Bronchial epithelial cell (primary cell): ENCODE results near the gene INTS6L. TPM values are rescaled to one million over a fixed set of nuclear protein-coding genes. Genes with fewer than 3 reads are reported as not detected.

Source experiments
- DNase-seq: peaks from one replicate; pipeline ENCODE4 v3.0.0-alpha.2; 2010; ENCODE audit warnings: low read depth
- FAIRE-seq: peaks from 2 replicates; lab custom pipeline; 2011; peaks lifted over from hg19 to GRCh38; lab: Jason Lieb, UNC
- H3K27me3 ChIP-seq: 2 replicates; pipeline ENCODE4 v1.5.1; 2011; ENCODE audit warnings: low read length; ENCODE audit not compliant: control insufficient read depth, insufficient read depth
- H3K36me3 ChIP-seq: 2 replicates; pipeline ENCODE4 v1.5.1; 2011; ENCODE audit warnings: low read length; ENCODE audit not compliant: control insufficient read depth, insufficient read depth
- H3K4me3 ChIP-seq: 2 replicates; pipeline ENCODE4 v1.5.1; 2011; ENCODE audit warnings: mild to moderate bottlenecking, low read depth, low read length, control low read depth
- CTCF ChIP-seq: IDR thresholded peaks from 2 replicates; pipeline ENCODE4 v1.5.1; 2011; ENCODE audit warnings: mild to moderate bottlenecking, moderate library complexity, low read length, control low read depth, inconsistent platforms; ENCODE audit not compliant: insufficient read depth, severe bottlenecking
- total RNA-seq: library from RNA; depleted of rRNA; stranded (reverse); fragments of >200 nt; gene quantifications from 2 replicates; pipeline ENCODE4 v1.2.1, GENCODE V29; 2014

The INTS6L gene
- total RNA-seq = 3.2 TPM in 2 replicates

GRCh38 chrX:135520553-135521404 lies at the start of gene INTS6L:
Gene INTS6L (plus strand): TSS chrX:135520660. CDS start chrX:135520993, 333 bp downstream.
- FAIRE-seq = no peak

GRCh38 chrX:135476378-135476777 lies 44.1 kb upstream of the INTS6L start:
- no peak for FAIRE-seq
- H3K36me3 ChIP-seq = no peaks in the 10 kb centered on the region
- H3K4me3 ChIP-seq = no peak overlapping the region
- no peaks in the 10 kb centered on the region for H3K27me3 ChIP-seq
- no peak for DNase-seq
- TF ChIP-seq CTCF = no peak

More at GRCh38 chrX:135520553-135521404, at the start of gene INTS6L:
- Histone ChIP-seq H3K27me3 (no peaks in the 10 kb centered on the region), H3K4me3 (peak within 1 kb of the TSS; percentile 73), H3K36me3 (no peaks in the 10 kb centered on the region)
- peak; percentile 88 for DNase-seq
- no peak for TF ChIP-seq CTCF

GRCh38 chrX:135477576-135477975 lies 42.9 kb upstream of the INTS6L start:
- Histone ChIP-seq H3K4me3 (no peak overlapping the region), H3K36me3 (no peaks in the 10 kb centered on the region), H3K27me3 (no peaks in the 10 kb centered on the region)
- DNase-seq (peak; percentile 65), FAIRE-seq (no peak)
- TF ChIP-seq CTCF = peak; percentile 59

- no peak for TF ChIP-seq CTCF
- no peak overlapping the region for H3K4me3 ChIP-seq
- no peak for FAIRE-seq
Measured at GRCh38 chrX:135480076-135480475, 40.4 kb upstream of the INTS6L start.

GRCh38 chrX:135481696-135482179 lies 38.7 kb upstream of the INTS6L start:
- H3K4me3 ChIP-seq = no peak overlapping the region
- no peaks in the 10 kb centered on the region for H3K27me3 ChIP-seq
- FAIRE-seq (no peak), DNase-seq (no peak)
- no peak for TF ChIP-seq CTCF
- H3K36me3 ChIP-seq = no peaks in the 10 kb centered on the region

More at GRCh38 chrX:135480076-135480475, 40.4 kb upstream of the INTS6L start:
- H3K27me3 ChIP-seq = no peaks in the 10 kb centered on the region
- no peaks in the 10 kb centered on the region for H3K36me3 ChIP-seq
- no peak for DNase-seq
